Breast epithelium (tissue), 3 donors: ENCODE data around the gene DDX10.
"Not testable (repeated sequence)": the region's sequence is repeated elsewhere in the genome, so short reads cannot be mapped to it uniquely, and the experiment has no call there.

ENCODE experiments used
- CTCF ChIP-seq, 3 donors: fragments of 450-650 bp; IDR thresholded peaks; one replicate each; pipeline ENCODE4 v1.5.1; 2016 to 2017; ENCODE audit warnings: antibody characterized with exemption in 3 of 3, mild to moderate bottlenecking in 3 of 3, moderate library complexity in 3 of 3
- POLR2A ChIP-seq: fragments of 450-650 bp; IDR thresholded peaks from one replicate; pipeline ENCODE4 v1.6.1; 2016; ENCODE audit warnings: antibody characterized with exemption, mild to moderate bottlenecking, moderate library complexity
- POLR2AphosphoS5 ChIP-seq, 3 donors: sonication (generic); formaldehyde crosslinking; IDR thresholded peaks; one replicate each; pipeline ENCODE4 v1.6.1; 2017; ENCODE audit warnings: antibody characterized with exemption in 3 of 3

DNA sequence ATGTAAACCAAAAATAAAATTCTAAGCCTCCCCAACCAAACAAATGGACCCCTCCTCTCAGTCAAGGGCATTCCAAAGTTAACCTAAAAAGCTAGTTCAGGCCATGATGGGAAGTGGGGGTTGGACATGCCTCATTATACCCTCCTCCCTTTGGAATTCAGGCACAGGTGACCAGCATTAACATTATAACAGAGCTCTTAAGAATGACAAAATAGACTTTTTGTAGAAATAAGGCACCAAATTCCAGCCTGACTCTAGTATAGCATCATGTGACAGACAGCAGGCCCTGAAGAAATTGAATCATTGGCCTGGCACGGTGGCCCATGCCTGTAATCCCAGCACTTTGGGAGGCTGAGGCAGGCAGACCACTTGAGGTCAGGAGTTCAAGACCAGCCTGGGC is 23.1 kb upstream of the DDX10 start:
- TF ChIP-seq POLR2A; CTCF (IDR thresholded peaks at IDR 0.05); POLR2AphosphoS5 (IDR thresholded peaks at IDR 0.05): not testable (repeated sequence)
